Endometrial microvascular endothelial cells (primary cell): ENCODE results near the gene SULF2. TPM values are rescaled to one million over a fixed set of nuclear protein-coding genes. Genes with fewer than 3 reads are reported as not detected.

ENCODE experiments used
- in situ Hi-C: cut with HindIII; loops from 2 replicates; pipeline ENCODE4 v1.10.0; 2017; ENCODE audit warnings: low sequenced_read_pairs, low pct_unique_long_range_greater_than_20kb; ENCODE audit errors: inconsistent ontology term
- total RNA-seq: library from RNA; depleted of rRNA; stranded (reverse); fragments of >200 nt; gene quantifications from one replicate; pipeline ENCODE4 v1.2.3, GENCODE V29; 2015; ENCODE audit errors: inconsistent ontology term

Gene SULF2
- total RNA-seq, 1 donor from 2014 or later: 59.9 TPM

DNA sequence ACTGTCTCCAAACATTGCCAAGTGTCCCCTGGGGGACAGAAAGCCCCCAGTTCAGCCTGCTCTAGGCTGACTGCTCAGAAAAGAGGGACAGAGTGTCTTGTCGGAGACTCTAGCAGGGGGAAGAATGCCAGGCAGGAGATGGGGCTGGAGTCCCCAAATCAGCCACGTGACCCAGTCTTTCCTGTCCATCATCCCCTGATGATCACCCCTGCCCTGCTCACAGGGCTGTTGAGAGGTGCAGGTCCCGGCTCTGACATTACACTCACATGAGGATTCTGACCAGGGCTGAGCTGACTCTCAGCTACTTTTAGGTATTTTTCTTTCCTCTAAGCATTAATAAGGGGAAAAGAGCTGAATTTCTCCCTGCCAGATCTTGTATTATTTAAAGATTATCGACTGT, 115.8 kb downstream of the SULF2 start:
- in situ Hi-C loops: no loop called here

GRCh38 chr20:47669152-47669425, 116.2 kb downstream of the SULF2 start:
- in situ Hi-C loops: no loop called here

GRCh38 chr20:47668313-47669151, 116.7 kb downstream of the SULF2 start:
- in situ Hi-C loops: no loop called here

DNA sequence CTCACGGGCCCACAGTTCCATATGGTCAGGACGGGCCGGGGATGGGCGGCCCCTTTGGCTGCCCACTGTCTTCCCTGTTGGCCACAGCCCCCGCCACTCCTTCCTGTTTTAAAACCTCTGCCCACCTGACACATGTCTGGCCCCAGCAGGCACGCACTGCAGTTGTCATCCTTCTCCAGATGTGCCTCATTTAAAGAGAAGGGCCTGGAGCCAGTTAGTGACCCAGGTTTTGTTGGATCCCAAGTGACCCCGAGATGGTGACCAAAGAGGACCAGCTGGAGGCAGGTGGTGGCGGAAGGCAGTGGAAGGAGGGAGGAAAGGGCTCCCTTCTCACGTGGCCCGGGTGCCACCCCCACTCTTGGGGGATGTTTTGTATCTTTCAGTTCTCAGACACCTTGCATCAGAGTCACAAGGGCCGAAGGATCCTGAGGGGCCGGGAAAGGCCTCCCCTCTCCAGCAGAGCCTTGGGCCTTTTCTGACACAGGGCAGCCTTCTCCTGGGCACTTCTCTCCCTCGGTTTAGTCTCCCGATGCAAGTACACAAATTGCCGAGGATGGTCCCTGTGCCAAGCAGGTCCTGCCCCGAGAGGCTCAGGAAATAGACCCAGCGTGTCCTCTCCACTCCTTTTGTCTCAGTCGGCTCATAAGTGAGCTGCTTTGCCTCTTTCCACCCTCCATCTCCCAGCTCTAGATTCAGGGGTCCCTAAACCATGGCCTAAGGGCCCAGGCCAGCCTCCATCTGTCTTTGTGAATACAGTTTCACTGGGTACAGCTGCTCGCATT, 117.6 kb downstream of the SULF2 start:
- in situ Hi-C loops: no loop called here

DNA sequence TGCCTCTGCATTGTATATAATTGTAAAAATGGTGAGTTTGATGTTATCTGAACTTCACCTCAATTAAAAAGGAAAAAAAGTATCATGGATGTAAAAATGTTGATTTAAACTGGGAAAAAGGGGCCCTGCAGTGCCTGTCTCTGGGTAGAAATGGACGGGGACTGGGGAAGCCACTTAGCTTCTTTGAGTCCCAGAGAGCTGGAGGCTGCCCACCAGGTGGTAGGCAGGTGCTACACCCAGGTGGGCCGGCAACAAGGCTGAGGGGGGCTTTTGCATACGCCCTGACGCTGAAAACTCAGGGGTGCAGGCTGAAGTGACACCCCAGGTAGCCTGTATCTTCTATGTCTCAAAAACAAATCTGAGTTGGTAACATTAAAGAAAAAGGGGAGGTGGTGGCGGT, 118.2 kb downstream of the SULF2 start:
- in situ Hi-C loops: no loop called here

- in situ Hi-C loops: no loop called here
These were observed 119.0 kb downstream of the SULF2 start for GRCh38 chr20:47666304-47666703.

GRCh38 chr20:47665221-47665991, 119.9 kb downstream of the SULF2 start:
- in situ Hi-C loops: no loop called here

DNA sequence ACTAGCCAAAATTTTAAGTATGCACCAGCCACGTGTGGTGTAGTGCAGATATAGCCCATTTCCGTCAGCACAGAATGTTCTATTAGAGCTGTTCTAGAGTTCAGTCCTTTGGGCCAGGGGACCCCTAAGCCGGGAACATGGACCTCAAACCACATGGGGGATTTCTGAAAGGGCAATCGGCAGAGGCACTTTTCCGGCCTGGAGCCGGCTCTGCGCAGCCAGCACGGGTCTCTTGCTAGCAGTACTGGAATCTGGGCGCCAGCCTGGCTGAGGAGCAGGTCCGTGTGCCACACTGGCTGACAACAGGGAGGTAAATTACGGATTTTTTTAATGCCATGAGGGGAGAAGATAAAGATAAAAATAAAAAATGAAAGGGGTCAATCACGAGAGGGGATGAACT, 120.5 kb downstream of the SULF2 start:
- in situ Hi-C loops: no loop called here

- in situ Hi-C loops: no loop called here
These were observed 121.2 kb downstream of the SULF2 start for GRCh38 chr20:47664068-47664437.

DNA sequence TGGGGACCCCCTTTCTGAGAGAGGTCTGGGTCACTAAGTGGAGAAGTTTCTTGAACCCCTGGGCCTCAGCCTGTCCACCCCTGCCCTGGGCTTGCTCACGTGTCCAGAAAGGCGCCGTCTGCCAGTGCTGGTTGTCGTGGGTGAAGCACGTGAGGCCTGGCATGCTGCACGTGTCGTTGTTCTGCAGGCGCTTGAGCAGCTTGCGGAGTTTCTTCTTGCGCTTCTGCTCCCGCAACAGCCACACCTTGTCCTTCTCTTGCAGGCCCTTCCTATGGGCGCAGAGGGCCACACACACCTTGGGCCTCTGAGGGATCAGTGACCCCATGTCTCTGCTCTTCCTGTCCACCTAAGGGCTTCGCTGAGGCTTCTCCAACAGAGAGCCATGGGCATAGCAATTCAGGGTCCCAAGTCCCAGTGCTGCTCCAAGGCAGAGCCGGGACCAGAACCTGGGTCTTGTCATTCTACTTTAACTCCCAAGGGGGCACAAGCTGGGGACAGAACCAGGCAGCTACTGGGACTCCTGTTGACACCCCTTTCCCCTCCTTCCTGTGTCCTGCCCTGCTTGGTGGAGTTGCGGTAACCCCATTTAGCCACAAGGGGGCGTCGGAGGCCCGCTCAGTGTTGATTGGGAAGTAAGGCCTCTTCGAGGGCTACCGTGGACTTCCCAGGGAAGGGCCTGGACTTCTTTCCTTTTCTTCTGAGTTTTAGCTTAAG, 121.8 kb downstream of the SULF2 start:
- in situ Hi-C loops: no loop called here

GRCh38 chr20:47662483-47663353, 122.6 kb downstream of the SULF2 start:
- in situ Hi-C loops: no loop called here

GRCh38 chr20:47661714-47662113, 123.6 kb downstream of the SULF2 start:
- in situ Hi-C loops: no loop called here

DNA sequence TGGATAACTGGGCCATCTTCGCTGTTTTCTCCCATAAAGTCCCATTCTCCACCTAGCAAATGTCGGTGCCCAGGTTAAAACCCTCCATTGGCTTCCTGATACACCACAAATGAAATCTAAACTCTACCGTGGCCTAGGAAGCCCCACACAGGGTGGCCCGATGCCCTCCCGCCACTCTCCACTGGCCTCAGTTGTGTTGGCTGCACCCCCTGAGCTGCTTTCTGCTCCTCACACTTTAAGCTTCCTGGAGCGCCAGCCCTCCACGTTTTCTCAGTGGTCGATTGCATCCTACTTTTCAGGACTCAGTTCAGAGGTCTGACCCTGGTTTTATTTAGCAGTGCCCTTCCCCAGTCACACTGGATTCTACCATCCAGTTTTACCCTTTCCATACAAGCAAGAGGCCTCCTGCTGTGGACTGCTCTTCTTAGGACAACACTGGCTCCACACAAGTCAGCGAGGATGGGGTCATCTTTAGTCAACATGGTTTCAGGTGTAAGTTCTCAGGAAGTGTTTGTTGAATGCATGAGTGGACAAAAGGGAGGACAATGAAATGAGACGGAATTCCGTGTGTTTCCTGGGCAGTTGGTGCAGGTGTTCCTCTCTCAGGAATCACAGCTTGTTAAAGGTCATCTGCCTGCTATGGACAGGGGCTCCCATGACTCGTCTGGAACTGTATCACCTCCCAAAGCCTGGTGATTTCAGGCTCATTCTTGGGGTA, 124.1 kb downstream of the SULF2 start:
- in situ Hi-C loops: no loop called here

GRCh38 chr20:47660602-47660905, 124.7 kb downstream of the SULF2 start:
- in situ Hi-C loops: no loop called here

GRCh38 chr20:47659904-47660601, 125.2 kb downstream of the SULF2 start:
- in situ Hi-C loops: no loop called here

GRCh38 chr20:47656318-47656717, 129.0 kb downstream of the SULF2 start:
- in situ Hi-C loops: no loop called here

- in situ Hi-C loops: no loop called here
These were observed 129.6 kb downstream of the SULF2 start for GRCh38 chr20:47655635-47656034.
